CD4-positive, alpha-beta T cell treated with Interferon alpha-2 for 1 hour (primary cell): ENCODE measurements around the gene SLC9A9.
"Not testable (repeated sequence)": the region's sequence is repeated elsewhere in the genome, so short reads cannot be mapped to it uniquely, and the experiment has no call there.

Experiments used
- DNase-seq, 2 donors: peaks; one replicate each; pipeline ENCODE4 v3.0.0-alpha.2; 2020 to 2022

SLC9A9 gene

DNA sequence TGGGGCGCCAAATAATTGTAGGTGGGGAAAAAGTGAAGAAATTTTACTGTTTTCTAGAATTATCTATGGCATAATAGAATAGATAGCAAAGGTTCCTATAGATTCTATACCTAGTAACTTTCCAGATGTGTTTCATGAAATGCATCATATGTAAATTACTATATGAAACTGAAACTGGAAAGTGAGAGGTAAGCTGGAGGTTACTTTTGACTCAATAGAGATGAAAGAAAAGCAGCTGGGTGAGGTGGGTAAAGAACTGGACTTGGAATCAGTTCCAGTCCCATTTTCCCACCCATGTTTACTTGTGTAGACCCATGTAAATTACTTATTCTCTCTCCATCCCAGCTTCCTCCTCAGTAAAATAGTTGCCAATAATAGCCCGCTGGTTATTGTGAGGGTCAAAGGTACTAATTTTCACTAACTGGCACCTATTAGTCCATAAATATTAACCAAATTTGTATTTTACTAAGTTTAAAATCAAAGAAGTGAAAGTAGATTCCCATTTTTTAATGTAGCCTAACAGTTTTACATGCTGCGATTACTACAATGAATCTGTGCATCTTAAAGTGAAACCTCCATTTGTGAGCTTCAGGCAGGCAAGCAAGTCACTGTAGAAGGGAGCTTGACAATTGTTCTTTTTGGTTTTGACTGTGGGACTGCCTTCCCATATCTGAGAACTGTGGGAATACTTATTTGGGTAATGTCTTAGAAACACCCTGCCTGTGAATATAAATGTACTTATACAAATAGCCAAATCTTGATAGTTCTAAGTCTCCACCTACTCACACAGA, 312.1 kb downstream of the SLC9A9 start:
- DNase-seq: no peak

DNA sequence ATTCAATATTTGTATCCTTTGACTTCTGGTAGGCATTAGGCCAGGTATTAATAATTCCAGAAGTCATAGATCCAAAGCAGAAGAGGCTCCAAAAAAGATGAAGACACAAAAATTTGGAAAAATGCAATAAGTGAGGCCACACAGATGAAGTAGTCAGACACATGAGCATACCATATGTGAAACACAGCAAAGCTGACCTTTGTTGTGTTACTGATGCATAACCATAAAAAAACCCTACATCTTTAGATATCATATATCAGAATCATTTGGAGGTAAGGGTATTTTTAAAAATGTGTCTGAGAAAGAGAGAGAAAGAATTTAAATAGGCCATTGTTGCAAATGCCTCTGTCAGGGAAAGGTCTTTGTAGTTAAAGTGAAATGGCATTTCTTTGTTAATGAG, 314.9 kb downstream of the SLC9A9 start:
- no peak for DNase-seq

DNA sequence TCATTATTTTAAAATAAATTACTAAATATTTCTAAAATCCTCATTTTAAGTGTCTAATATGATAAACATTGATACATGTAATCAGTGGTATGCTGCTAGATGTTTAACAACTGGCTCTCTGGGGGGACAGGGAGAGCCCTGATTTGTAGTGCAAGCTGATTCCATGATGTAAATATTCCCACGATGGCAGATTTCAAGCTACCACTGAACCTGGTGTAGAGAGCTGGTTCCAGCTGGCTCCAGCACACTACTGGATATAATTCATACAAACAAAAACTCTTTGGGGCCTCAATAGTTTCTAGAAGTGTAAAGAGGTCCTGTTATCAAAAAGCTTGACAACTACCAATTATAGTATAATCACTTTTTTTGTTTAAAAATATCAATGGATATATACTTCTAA, 316.2 kb downstream of the SLC9A9 start:
- no peak for DNase-seq

DNA sequence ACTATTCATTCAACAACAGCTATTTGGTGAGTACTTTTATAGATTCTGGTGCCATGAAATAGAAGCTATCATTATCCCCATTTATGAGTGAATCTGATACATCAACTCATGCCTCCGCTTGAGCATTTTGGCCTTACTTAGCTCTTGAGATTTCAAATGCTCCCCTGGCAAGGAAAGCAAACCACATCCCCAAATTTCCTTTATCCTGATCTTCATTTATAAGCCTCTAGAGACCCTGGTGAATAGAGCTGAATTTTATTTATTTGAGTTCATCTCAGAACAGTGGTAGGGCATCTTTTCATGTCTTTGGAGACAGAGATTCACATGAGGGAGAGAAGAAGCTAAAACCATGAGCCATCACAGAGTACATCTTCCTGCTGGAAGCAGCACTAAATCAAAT, 317.2 kb downstream of the SLC9A9 start:
- no peak for DNase-seq

DNA sequence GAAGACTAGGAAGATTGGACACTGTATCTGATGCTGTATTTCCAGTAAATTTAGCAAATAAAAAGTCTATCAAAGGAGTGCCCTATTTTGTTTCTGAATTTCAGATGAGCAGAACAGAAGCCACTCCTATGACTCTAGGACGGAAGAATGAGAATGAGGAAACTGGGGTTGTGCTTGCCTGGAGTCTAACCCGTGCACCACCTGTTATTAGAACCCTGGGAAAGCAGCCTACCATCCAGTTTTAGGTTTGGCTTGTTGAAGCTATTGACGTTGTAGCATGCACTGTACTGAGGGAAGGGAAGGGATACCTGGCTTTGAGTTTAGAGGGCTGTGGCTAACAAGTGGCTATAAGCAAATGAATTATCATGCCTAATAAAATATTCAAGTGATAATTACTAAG, 318.5 kb downstream of the SLC9A9 start:
- DNase-seq: no peak

DNA sequence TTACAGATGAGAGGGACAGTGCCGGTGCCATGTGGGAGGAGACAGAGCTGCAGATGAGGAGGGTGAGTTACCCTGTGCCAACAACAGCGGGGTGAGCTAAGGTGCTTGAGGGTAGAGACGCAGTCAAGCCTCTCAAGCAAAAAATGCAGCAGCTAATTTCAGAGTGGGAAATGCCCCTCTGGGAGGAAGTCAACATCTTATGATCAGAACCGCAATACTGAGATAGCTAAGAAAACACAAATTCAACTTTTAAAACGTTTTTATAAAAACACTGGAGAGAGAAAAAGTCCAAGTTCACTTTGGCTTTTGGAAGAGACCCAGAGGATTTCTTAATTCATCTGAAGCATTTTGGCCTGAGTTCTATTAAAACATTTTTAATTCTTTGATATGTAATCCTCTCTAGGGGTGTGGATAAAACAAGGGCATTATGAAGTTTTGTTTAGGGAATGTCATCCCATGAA, 319.2 kb downstream of the SLC9A9 start:
- peak in 1 of 2 donors; percentile 65 for DNase-seq

DNA sequence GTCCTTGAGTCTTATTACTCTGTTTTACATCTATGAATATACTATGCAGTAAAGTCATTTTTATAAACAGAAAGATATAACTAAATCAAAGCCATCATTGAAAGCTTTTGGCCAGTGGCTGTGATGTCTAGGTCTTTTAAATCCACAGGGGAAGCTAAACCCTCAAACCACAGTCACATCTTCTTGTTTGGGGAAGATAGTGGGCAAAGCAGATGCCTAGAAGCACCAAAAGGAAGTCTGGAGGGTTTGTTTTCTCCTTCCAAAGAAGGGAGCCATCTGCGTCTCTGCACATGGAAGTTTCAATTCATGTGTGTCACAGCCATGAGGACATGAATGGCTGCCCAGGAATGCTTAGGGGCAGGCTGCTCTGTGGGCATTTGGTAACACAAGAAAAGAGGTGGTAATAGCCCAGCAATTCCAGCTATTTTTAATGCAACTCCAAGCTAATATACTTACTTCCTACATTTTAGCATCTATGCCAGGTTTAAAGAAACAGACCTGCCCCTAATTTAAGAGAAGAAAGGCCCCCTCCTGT, 322.2 kb downstream of the SLC9A9 start:
- DNase-seq: no peak

DNA sequence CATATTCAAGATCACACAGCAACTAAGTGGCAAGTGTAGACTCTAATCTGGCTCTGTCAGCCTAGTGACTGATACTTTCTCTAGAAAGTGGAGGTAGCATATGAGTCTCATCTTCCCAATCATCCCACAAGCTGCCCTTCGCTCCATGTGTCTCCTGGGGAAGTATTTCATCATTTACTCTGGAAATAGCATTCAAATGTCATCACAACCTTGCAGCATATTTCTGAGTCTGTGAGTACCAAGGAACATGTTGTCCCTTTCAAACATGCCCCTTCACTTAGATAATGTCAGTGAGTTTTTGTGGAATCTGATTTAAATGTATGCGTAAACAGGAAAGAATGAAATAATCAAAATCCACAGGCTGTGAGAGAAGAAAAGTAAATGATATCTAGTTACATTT, 322.9 kb downstream of the SLC9A9 start:
- DNase-seq: no peak

DNA sequence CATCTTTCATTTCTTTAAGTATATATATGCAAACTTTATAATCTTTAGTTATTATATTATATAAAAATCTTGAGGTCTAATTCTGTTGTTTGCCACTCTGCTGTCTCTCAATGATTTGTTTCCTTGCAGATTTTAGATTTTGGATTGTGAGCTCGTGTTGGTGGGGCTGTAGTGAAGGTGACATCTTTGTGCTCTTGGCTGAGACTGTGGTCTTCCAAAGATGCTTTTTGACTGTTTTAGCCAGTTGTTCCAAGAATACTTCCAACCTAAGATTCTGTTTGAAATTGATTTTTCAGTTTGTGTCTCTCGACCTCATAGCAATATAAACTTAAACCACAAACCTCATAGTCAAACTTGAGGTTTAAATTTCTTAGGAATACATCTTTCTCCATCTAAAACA, 326.5 kb downstream of the SLC9A9 start:
- no peak for DNase-seq

DNA sequence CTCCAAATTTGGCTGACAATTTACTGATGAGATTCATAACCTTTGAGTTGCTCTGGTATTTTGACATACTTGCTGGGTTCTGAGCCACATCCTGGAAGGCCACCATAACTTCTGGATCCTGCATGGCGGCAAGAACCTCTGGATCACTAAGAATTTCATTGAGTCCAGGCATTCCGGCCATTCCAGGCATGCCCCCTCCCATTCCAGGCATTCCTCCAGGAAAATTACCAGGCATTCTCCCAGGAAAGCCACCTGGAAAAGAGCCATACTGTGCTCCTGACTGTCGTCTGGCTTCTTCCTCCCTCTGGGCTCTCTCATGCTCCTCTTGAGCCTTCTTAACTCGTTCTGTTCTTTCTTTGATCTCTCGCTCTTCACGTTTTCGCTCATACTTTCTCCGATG, 331.1 kb downstream of the SLC9A9 start:
- DNase-seq: not testable (repeated sequence)

DNA sequence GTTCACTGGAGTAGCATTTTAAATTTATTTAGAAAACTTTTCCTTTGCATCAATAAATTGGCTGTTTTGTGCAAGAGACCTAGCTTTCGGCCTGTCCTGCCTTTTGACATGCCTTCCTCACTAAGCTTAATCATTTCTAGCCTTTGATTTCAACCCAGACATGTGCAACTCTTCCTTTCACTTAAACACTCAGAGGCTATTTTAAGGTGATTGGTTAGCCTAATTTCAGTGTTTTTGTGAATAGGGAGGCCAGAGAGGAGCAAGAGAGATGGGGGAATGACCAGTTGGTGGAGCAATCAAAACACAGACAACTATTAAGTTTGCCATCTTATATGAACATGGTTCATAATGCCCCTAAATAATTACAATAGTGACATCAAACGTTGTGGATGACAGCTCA, 333.4 kb downstream of the SLC9A9 start:
- no peak for DNase-seq

DNA sequence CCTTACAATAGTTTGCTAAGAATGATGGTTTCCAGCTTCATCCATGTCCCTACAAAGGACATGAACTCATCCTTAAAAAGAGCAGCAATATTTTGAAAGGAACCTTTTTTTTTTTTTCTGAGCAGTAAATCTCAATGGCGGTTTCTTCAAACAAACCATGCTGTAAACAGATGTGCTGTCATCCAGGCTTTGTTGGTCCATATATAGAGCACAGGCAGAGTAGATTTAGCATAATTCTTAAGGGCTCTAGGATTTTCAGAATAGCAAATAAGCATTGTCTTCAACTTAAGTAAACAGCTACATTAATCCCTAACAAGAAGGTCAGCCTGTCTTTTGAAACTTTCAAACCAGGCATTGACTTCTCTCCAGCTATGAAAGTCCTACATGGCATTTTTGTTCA, 334.2 kb downstream of the SLC9A9 start:
- DNase-seq: no peak

DNA sequence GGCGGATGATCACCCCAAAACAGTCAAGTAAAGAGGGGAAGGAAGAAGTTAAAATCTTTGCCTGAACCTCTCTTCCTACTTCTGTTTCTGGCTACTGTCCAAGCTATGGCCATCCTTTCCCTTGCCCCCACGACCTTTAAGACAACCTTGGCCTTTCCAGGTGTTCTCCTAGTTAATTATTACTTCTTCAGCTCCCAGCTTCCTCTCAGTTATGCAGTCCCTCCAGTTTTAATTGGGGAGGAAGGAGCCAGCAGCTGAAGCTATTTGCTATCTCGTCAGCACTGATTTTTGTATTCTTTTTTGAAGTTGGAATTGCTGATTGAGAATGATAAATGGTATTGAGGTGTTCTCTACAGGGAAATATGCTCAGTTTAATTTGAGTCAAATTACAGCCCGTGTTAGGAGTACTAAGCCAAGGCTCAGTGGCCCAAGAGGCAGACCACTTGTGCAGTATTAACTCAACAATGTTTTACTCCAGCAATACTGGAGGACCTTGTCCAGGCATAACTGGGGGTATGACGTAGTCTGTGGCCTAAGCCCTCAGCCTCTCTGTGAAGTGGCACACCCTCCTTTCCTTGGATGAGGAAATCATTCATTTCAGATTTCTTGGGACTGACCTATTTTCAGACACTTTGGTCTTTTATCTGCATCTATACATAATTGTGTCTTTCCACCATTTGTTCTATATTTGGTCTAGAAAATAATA, 336.9 kb downstream of the SLC9A9 start:
- no peak for DNase-seq

DNA sequence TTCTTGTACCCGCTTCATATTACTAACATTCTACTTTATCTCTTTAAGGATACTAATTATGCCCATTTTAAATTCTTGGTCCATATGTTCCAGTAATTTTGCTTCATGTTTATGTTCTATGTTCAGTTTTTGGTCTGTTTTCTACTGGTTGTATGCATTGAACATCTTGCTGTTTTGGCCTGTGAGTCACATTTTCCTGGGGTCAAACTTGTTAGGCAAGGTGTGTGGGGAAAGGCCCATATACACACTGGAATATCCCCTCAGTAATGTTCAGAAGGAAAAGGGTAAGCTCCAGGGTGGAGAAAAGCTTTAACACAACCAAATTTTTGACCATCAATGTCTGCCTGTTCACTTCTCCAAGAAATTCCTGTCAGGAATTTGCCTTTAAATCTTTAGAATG, 337.7 kb downstream of the SLC9A9 start:
- DNase-seq: no peak

DNA sequence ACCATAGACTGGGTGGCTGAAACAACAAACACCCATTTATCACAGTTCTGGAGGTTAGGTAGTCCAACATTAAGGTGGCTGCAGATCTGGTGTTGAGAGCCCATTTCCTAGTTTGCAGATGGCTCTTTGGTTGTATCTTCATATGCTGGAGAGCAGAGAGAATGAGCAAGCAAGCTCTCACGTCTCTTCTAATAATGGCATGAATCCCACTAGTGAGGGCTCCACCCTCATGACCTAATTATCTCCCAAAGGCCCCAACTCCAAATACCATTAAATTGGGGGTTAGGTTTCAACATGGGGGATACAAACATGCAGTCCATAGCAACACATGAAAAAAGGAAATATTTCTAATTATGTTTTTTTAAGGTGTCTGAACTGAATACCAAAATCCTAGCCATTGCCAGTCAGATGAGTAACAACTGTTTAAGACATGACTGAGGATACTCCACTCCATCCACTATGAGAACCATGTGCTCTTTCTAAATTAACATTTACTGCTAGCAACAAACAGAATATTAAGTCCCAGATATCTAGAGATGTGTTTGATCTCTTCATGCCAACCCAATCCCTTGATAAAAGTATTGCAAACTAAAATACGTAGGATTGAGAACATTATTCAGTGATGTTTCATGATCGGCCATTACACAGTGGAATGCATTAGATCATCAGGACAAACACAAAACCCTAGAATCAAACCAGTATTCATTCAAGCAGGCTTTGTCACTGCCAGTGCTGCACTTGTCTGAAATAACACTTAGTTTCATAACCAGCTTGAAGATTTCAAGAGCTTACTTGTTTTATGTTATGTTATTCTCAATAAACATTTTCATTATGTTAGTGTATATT, 340.3 kb downstream of the SLC9A9 start:
- no peak for DNase-seq

DNA sequence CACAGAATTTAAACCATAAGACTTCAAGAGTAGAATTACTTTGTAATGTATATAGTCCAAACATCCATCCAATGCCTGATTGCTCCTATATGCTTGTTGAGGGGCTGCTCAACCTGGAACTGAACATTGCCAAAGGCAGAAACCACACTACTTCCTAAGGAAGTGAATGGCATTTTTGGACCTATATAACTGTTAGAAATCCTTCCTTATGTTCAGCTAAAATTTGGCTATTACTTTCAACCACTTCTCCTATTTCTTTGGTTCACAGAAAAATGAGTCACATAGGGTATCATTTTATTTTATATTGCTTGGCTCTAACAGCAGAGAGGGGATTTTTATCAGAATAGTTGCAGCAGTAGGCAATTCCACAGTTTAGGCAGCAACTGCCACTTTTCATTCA, 342.1 kb downstream of the SLC9A9 start:
- DNase-seq: no peak

DNA sequence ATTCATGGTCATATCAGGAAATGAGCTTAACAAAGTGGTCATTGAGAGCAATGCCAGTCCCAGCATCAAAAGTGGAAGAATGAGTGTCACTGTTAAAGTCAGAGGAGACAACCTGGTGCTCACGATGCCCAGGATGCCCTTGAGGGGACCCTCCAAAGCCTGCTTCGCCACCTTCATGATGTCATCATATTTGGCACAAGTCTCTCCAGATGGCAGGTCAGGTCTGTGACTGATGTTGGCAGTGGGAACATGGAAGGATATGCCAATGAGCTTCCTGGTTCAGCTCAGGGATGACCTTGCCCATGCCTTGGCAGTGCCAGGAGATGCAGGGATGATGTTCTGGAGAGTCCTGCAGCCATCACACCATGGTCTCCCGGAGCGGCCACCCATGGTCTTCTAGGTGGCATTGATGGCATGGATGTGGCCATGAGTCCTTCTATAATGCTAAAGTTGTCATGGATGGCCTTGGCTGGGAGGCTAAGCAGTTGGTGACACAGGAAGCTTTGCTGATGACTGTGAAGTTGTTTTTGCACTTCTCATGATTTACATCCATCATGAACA, 344.9 kb downstream of the SLC9A9 start:
- DNase-seq: no peak

DNA sequence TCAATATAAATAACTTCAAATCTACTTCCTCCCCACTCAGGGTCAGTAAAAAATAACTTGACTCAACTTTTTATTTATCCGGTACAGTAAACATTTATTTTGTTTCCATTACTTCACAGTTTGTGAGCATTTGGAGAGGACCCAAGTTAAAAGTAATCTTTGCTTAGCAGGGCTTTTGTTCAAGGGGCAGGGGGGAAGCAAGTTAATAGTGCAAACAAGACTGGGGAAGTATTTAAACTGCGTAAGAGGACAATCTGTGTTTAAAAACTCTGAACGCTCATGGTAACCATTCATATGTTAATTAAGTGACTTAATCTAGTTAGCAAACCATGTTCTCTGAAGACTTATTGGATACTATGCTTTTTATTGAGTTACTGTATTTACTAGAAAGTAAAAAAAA, 346.2 kb downstream of the SLC9A9 start:
- no peak for DNase-seq

DNA sequence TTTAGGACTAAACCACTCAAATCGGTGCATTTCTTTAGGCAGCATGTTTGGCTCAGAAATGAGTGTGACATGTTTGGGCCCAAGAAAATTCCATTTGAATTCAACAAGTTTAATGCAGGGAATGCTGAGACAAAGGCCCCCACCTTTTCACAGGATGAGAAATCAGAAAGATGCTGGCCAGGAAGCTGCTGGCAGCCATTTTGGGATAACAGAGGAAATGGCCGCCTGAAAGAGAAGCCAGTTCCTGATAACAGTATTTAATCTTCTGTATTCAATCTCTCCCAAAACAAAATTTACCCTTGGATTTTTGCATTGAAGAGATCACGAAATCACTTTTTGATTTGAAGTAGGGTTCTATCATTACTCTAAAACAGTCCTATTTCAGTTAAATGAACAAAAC, 350.9 kb downstream of the SLC9A9 start:
- no peak for DNase-seq

DNA sequence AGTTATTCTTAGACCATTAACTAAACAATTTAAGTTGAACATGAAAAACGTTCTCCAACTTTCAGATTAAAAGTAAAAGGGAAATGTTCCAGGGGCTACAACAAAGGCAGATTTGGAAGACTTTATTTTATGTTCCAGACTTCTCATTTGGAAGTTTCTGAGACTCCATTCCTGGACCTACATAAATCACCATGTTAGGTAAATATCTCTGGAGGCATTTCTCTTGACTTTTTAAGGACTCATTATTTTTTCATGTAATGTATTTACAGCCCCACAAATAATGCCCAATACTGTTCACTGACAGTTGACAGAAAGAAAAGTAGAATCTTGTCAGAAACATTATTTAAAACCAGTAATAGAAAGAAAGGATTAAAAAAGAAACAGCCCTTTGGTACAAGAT, 352.1 kb downstream of the SLC9A9 start:
- DNase-seq: no peak

DNA sequence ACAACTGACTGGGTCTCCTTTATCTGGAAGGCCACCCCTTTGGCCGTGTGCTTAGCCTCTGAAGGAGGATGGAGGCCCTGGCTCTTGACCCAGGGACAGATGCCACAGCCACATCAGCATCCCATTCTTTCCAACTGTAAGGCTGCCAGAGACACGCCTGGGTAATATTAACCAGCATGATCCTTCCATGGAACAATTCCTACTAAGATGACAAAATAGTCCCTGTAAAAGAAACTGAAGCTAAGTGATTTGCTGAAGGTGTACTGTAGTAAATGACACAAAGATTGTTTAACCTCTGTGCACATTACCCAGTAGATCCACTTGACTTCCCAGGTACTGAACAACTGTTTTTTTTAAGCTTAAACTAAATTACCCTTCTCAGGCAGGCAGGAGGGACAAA, 352.7 kb downstream of the SLC9A9 start:
- DNase-seq: no peak

DNA sequence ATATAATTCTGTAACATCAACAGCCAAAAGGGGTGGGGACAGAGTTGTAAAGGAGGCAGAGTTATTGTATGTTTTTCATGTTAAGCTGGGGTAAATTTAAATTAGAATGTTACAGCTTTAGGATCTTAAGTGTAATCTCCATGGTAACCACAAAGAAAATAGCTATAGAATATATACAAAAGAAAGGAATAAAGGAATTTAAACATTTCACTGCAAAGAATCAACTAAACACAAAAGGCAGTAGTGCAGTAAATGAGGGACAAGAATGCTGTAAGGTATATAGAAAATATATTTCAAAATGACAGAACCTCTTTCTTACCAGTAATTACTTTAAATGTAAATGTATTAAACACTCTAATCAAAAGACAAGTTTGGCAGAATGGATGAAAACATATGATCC, 361.7 kb downstream of the SLC9A9 start:
- no peak for DNase-seq
